Activated CD4-positive, CD25-positive, alpha-beta regulatory T cell (primary cell): ENCODE data around the gene PEX5.
"Not testable (repeated sequence)": the region's sequence is repeated elsewhere in the genome, so short reads cannot be mapped to it uniquely, and the experiment has no call there.

ENCODE experiments used
- DNase-seq, 4 experiments: peaks; one replicate each; lab custom pipeline; 2025; lab: John Stamatoyannopoulos, UW

The PEX5 gene

DNA sequence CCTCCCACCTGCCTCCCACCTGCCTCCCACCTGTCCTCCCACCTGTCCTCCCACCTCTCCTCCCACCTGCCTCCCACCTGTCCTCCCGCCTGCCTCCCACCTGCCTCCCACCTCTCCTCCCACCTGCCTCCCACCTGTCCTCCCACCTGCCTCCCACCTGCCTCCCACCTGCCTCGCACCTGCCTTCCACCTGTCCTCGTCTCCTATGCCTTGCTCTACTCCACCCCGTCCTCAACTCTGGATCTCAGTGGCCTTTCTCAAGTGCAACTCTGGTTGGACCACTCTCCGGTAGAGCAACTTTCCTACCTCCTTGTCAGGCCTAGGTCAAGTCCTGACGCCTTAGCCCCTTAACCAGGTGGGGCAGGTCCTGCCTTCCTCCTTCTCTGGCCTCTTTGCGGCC, 29.3 kb upstream of the PEX5 start:
- DNase-seq = no peak

- no peak for DNase-seq
Measured at GRCh38 chr12:7161327-7161726, 28.2 kb upstream of the PEX5 start.

DNA sequence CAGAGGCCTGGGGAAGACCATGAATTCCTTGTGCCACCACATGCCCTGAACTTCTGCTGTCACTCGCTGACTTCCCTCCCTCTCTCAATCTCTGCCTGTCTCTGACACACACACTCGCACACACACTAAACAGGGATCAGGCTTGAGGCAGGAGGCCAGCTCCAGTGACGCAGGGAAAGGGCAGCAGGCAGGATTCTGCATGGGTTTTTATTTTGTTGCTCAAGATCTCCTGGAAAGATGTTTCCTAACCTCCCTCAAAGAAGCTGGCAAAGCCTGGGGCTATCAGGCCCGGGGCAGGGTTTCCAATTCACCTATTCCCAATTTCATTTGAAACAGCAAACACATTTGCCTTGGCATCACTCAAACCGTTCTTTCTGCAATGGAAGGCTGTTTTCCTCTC, 27.7 kb upstream of the PEX5 start:
- DNase-seq = no peak

- DNase-seq = no peak
Measured at GRCh38 chr12:7162691-7163114, 26.8 kb upstream of the PEX5 start.

GRCh38 chr12:7169951-7170350, 19.5 kb upstream of the PEX5 start:
- no peak for DNase-seq

- DNase-seq = no peak
Measured at GRCh38 chr12:7171854-7172253, 17.6 kb upstream of the PEX5 start.

DNA sequence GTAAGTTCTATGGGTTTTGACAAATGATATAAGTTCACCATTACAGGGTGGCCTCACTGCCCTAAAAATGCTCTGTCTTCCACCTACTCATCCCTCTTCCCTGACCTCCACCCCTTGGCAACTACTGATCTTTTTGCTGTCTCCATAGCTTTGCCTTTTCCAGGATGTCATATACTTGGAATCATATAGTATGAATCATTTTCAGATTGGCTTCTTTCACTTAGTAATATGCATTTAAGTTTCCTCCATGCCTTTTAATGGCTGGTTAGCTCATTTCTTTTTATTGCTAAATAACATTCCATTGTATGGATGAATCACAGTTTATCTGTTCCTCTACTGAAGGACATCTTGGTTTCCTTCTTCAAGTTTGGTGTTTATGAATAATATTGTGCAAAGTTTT, 14.0 kb upstream of the PEX5 start:
- DNase-seq = no peak

DNA sequence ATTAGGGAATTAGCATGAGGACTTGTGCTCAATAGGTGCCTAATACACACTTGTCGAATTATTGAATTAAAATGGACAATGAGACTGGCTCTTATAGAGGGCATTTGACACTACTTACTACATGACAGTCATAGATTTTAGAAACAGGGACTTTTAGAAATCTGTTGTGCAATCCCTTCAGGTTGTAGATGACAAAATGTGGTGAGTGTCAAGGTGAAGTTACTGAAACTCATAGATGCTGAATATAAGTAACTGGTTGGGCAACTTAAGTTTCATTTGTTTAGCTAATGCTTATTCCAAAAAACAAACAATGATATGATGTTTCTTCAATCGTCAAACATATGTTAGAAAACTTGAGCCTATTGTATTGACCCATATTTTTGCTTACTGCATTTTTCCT, 12.9 kb upstream of the PEX5 start:
- DNase-seq = no peak

DNA sequence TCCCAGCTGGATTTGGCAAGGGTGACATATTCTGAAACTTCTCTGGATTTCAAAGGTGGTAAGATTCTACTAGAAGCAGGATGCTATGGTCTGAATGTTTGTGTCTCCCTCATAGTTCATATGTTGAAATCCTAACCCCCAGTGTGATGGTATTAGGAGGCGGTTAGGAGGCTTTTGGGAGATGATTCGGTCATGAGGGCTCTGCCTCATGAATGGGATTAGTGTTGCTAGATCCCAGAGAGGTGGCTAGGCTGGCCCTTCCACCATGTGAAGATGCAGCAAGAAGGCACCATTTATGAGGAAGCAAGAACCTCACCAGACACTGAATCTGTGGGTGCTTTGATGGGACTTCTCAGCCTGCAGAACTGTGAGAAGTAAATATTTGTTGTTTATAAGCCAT, 11.0 kb upstream of the PEX5 start:
- no peak for DNase-seq

GRCh38 chr12:7180685-7181084, 8.8 kb upstream of the PEX5 start:
- DNase-seq = no peak

DNA sequence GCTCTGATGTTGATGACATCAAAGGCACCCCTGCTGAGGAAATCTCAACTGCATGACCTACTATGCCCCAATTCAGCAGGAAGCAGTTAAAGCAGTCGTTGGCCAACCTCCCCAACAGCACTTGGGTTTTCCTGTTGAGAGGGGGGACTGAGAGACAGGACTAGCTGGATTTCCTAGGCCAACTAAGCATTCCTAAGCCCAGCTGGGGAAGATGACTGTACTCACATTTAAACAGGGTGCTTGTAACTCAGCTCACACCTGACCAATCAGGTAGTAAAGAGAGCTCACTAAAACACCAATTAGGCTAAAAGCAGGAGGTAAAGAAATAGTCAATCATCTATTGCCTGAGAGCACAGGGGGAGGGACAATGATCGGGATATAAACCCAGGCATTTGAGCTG, 3.4 kb upstream of the PEX5 start:
- DNase-seq = not testable (repeated sequence)

DNA sequence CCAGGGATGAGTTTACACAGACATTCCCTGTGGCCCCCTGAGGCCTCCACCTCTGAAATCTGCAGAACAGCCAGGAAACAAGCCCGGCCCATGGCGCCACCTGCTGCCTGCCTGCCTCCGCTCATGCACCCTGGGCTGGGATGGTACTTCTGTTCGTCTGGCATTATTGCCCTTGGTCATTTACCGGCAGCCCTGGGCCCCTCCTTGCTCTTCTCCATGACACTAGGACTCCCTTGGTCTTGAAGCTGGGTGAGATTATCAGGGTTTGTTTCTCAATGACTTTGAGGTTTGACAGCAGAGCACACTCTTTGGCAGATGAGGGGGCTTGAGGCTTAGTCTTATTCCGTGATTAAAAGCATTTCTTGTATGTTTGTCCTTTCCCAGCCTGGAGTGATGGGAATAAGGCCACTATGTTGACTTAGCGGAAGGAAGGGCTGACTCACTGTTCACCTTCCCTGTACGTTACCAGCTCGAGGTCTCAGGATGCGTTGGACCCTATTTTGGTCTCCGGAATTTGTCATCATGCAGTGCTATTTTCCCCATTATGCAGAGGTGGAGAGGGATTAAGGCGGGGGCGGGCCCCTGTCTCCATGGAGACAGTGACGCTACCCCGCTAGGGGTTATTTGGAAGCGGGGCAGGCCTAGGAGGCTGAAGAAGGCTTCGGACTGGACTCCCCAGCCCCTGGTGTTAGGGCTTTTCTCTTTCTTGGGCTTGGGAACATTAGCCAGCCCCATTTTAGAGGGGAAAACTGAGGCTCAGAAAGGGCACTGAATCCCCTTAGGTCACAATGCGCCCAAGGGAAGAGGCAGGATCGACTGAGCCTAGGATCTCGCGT, 706 bp upstream of the PEX5 start:
- DNase-seq = peak; percentile 21 to 35 (median 32)

DNA sequence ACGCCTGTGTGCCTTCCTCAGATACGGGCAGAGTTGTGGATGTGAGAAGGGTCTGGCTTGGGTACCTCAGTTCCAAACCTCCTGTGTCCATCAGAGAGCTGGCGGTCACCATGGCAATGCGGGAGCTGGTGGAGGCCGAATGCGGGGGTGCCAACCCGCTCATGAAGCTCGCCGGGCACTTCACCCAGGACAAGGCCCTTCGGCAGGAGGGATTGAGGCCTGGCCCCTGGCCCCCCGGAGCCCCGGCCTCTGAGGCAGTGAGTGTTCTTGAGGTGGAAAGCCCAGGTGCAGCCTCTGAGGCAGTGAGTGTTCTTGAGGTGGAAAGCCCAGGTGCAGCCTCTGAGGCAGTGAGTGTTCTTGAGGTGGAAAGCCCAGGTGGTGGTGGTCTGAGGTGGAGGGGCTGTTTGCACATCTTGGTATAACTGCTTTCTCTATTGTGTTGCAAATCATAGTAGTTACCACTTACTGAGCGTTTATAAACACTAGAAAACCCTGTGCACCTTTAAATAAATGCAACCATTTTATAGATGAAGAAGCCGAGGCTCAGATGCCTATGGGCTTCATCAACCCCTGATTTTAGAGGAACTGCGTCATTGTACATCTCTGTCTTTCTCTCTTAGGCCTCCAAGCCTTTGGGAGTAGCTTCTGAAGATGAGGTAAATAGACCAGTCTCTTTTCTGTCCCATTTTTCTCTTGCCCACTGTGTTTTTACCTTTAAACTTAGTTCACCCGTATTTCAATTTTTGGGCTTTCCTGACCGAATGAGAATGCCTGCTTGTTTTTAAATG, 976 bp downstream of the PEX5 start:
- no peak for DNase-seq

- DNase-seq = no peak
Measured at GRCh38 chr12:7193674-7194073, 4.2 kb downstream of the PEX5 start.

DNA sequence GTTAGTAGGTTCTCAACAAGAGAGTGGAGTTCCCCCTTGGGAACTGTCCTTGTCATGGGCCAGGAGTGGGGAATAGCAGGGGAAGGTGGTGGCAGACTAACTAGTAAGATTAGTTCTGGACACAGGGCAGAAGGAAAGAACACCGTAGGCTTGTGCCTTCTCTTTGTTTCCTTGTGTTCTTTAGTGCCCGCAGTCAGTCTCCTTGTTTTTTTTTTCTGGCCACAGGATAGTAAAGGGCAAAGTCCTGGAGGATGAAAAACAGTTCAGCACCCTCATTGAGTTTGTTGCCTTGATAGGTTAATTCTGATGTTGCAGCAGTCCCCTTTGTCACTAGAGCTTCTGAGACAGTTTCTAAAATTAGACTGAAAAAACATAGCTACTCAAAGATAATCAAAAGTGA, 8.4 kb downstream of the PEX5 start:
- DNase-seq = no peak

DNA sequence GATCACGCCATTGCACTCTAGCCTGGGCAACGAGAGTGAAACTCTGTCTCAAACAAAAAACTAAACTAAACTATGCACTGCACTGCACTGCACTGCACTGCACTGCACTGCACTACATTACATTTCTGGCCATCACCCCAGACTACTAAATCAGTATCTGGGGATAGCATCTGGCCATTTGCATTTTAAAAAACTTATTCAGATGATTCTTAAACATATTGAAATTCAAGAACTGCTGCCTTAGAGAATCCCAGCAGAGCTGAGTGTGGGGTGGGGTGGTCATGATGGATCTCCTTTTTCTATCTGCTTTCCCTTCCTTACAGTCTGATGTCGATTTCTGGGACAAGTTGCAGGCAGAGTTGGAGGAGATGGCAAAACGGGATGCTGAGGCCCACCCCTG, 13.6 kb downstream of the PEX5 start:
- DNase-seq = no peak

- DNase-seq = no peak
Measured at GRCh38 chr12:7205091-7205490, 15.6 kb downstream of the PEX5 start.

DNA sequence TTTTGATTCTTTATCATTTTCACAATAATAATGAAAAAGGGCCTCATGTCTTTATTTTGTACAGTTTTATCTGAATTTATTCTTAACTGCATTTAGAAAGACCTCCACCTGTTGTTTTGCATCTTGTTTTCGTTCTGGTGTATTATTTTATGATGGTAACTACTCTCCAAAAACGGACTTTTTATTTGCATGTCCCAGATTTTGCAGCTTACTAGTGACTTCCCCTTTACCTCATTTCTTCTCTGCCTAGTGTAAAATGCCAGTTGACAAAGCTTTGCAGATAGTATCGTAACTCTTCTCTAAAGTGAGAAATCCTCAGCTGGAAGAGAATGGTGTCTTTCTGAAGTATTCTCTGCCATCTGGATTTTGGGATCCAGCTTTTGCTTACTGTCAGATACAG, 17.2 kb downstream of the PEX5 start:
- no peak for DNase-seq

GRCh38 chr12:7207866-7208625, 18.6 kb downstream of the PEX5 start:
- no peak for DNase-seq

DNA sequence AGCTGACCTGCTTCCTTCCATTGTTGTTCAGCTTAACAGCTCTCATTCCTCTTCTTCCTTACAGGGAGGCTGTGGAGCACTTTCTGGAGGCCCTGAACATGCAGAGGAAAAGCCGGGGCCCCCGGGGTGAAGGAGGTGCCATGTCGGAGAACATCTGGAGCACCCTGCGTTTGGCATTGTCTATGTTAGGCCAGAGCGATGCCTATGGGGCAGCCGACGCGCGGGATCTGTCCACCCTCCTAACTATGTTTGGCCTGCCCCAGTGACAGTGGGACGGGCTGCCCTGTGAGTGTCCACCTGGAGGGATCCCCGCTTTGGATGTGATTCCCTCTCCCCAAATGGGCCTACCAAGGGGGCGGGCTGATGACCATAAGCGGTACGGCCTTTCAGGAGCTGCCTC, 20.5 kb downstream of the PEX5 start:
- DNase-seq = no peak

DNA sequence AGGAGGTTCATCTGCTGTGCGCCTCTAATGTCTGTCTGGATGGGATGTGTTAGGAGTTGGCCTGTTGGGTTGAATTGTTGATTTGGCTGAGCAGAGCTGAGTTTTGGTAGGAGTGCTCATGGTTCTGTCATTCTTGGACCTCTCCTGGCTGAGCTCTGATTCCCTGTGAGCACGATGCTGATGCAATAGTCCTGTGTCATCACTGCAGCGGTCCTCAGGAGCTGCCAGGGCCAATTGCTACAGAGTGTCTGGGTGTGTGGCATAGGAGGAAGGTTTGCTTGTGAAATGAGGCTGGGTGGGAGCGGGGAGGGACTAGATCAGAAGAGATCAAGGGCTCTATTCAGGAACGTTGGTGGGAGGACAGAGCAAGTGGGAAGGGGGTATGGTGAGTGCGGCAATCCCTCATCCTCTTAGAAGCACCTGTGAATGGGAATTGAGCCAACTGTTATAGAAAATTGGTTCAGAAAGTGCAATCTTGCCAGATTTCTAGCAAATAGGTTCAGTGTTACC, 21.2 kb downstream of the PEX5 start:
- DNase-seq = no peak

- no peak for DNase-seq
Measured at GRCh38 chr12:7212678-7213077, 23.2 kb downstream of the PEX5 start.
